Calu3 (cell line): ENCODE results near the gene MGST3. TPM values are rescaled to one million over a fixed set of nuclear protein-coding genes. Genes with fewer than 3 reads are reported as not detected.
"Not testable (repeated sequence)": the region's sequence is repeated elsewhere in the genome, so short reads cannot be mapped to it uniquely, and the experiment has no call there.

Source experiments
- BruUV-seq: library from RNA; stranded (reverse); fragments of 400-500 nt; replicated peaks from 2 replicates; lab custom pipeline; 2021; lab: Mats Ljungman, UMichigan
- CTCF ChIA-PET: fragments of 300-600 bp; sonication (Branson Sonifier 250); formaldehyde crosslinking; loops from one replicate; lab custom pipeline; 2022; ENCODE audit warnings: antibody characterized with exemption; lab: Charles Lee
- DNase-seq: peaks from one replicate; pipeline ENCODE4 v3.0.0; 2022
- H3K27ac Mint-ChIP-seq: one replicate; pipeline ENCODE4 v1.8.0; 2022; ENCODE audit warnings: mixed read lengths; ENCODE audit not compliant: unreplicated experiment
- H3K27me3 Mint-ChIP-seq: one replicate; pipeline ENCODE4 v1.8.0; 2022; ENCODE audit warnings: mixed read lengths; ENCODE audit not compliant: unreplicated experiment
- H3K36me3 Mint-ChIP-seq: one replicate; pipeline ENCODE4 v1.8.0; 2022; ENCODE audit warnings: mild to moderate bottlenecking, moderate library complexity, mixed read lengths; ENCODE audit not compliant: insufficient read depth, unreplicated experiment
- H3K4me1 Mint-ChIP-seq: one replicate; pipeline ENCODE4 v1.8.0; 2022; ENCODE audit warnings: mild to moderate bottlenecking, low read depth, mixed read lengths; ENCODE audit not compliant: unreplicated experiment
- H3K4me3 Mint-ChIP-seq: one replicate; pipeline ENCODE4 v1.8.0; 2022; ENCODE audit warnings: mild to moderate bottlenecking, low read depth, moderate library complexity, mixed read lengths; ENCODE audit not compliant: unreplicated experiment
- H3K9me3 Mint-ChIP-seq: one replicate; pipeline ENCODE4 v1.8.0; 2022; ENCODE audit warnings: low read depth, mixed read lengths; ENCODE audit not compliant: unreplicated experiment
- CTCF ChIP-seq: fragments of 200-600 bp; IDR thresholded peaks from one replicate; pipeline ENCODE4 v1.8.0; 2022; ENCODE audit warnings: antibody characterized with exemption; ENCODE audit not compliant: unreplicated experiment
- intact Hi-C: fragments of 100-400 bp; cut with micrococcal nuclease; formaldehyde crosslinking; loops from one replicate; pipeline ENCODE4 v1.10.0; 2022; ENCODE audit not compliant: unreplicated experiment
- total RNA-seq: library from RNA; stranded (reverse); gene quantifications from 2 replicates; pipeline ENCODE4 v1.2.3, GENCODE V29; 2022

MGST3 gene
- total RNA-seq, 1 experiment from 2014 or later: 136 TPM

DNA sequence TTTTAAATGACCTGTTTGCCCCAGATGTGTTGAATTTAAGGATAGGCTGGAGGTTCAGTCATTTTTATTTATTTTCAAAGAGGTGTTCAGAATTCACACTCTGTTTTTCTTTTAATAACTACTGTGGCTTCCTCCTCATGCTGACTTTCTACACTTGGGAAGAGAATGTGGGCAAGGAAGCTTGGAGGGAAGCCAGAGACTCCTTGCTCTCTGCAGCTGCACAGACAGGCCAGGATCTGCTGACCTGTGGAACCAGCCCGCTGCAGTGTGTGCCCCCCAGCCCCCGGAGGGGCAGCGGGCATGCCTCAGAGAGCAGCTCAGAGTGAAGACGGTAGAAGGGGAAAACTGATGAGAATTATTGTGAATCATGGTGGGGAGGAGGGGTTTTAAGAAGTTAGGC lies 16.9 kb downstream of the MGST3 start:
- no peak for DNase-seq
- Mint-ChIP-seq H3K9me3 (no peaks in the 10 kb centered on the region), H3K27me3 (no peaks in the 10 kb centered on the region), H3K4me3 (no peak overlapping the region), H3K36me3 (peaks cover 5% of the 10 kb centered on the region), H3K4me1 (peaks cover 32% of the 10 kb centered on the region), H3K27ac (no peak overlapping the region)
- CTCF ChIA-PET: interaction anchor here (0.7 to 1.1 kb wide), 2 partner anchors 10 to 50 kb away, joined by 3 read pairs; no protein-coding TSS in a partner anchor
- no peak for TF ChIP-seq CTCF
- no TSS peak for BruUV-seq
- intact Hi-C loops: loop anchor here (5.0 kb wide), 2 partner anchors 49 to 256 kb away; partner anchors contain the start of gene ALDH9A1

DNA sequence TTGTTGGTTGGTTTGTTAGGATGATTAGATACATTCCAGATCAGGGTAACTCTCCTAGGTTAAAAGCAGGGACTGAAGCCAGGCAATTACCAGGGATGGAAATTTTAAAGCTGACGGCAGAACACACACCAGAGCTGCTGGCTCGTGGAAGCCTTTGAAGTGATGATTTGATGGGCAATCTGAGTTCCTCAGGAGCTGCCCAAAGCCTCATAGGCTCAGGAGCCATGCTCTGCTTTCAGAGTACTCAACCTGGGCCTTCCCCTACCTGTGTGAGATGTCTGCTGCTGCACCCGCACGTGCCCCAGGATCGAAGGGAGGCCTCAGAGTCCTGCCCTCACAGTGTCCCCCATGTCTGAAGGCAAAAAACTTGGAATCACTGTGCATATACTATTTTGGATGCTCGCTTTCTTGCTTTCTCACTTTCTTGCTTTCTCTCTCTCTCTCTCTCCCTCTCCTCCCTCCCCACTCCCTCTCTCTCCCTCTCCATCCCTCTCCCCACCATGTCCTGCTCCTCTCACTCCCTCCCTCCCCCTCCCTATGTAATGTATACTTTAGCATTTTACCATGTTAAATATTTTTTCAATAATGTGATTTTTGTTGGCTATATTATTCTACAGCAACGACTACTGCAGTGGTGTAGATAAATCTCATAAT lies 18.0 kb downstream of the MGST3 start:
- intact Hi-C loops: loop anchor here (5.0 kb wide), 2 partner anchors 48 to 257 kb away; partner anchors contain the start of gene ALDH9A1
- no peaks in the 10 kb centered on the region for H3K27me3 Mint-ChIP-seq
- no peak overlapping the region for H3K27ac Mint-ChIP-seq
- no peak for TF ChIP-seq CTCF
- BruUV-seq: no TSS peak
- no peak for DNase-seq
- no peaks in the 10 kb centered on the region for H3K9me3 Mint-ChIP-seq
- no peak overlapping the region for H3K4me3 Mint-ChIP-seq
- peaks cover 5% of the 10 kb centered on the region for H3K36me3 Mint-ChIP-seq
- CTCF ChIA-PET: interaction anchor here (0.7 kb wide), 1 partner anchor 1285 kb away, joined by 3 read pairs; no protein-coding TSS in a partner anchor
- peaks cover 32% of the 10 kb centered on the region for H3K4me1 Mint-ChIP-seq

DNA sequence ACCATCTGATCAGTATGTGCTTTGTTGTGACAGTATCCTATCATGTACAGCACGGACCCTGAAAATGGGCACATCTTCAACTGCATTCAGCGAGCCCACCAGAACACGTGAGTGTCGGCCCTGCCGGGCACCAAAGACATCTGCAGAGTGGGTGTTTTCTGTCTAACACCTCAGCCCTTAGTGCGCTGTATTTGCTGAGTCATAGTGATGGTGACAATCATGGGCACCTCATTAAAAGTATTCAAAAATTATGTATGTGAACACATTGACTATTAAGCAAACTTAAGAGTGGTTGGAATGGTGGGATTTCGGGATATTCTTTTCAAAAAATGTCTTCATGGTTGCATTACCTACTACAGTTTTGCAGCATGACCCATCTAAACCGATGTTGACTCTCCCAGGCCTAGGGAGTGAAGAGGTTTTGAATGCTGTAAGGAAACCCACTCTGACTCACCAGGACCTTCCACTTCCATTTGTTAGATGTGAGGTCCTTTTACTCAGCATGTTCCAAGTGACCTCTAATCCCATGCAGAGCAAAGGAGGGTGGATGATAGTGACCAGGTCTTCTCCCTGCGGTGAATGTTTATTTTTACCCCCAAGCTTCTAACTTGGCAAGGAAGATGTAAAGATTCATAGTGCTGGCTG lies 20.1 kb downstream of the MGST3 start:
- DNase-seq: no peak
- no peak overlapping the region for H3K27ac Mint-ChIP-seq
- no peak for TF ChIP-seq CTCF
- H3K27me3 Mint-ChIP-seq: no peaks in the 10 kb centered on the region
- CTCF ChIA-PET: no interaction called here
- no peaks in the 10 kb centered on the region for H3K9me3 Mint-ChIP-seq
- peaks cover 5% of the 10 kb centered on the region for H3K36me3 Mint-ChIP-seq
- intact Hi-C loops: no loop called here
- H3K4me1 Mint-ChIP-seq: peaks cover 22% of the 10 kb centered on the region
- no TSS peak for BruUV-seq
- no peak overlapping the region for H3K4me3 Mint-ChIP-seq

DNA sequence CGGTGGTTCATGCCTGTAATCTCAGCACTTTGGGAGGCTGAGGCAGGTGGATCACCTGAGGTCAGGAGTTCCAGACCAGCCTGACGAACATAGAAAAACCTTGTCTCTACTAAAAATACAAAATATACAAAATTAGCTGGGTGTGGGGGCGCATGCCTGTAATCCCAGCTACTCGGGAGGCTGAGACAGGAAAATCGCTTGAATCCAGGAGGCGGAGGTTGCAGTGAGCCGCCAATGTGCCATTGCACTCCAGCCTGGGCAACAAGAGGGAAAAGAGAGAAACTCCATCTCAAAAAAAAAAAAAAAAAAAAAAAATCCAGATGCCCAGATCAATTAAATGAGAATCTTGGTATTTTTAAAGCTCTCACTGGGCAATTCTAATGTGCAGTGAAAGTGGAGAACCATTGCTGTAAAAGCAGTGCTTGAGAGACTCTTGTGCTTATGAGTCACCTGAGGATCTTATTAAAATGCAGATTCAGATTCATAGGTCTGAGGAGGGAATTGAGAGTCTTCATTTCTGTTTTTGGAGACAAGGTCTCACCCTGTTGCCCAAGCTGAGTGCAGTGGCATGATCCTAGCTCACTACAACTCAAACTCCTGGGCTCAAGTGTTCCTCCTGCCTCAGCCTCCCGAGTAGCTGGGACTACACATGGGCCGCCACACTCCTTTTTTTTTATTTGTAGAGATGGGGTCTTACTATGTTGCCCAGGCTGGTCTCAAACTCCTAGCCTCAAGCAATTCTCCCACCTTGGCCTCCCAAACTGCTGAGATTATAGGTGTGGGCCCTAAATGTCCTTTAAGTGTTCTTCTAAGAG lies 27.9 kb downstream of the MGST3 start:
- H3K27ac Mint-ChIP-seq, intact Hi-C loops, DNase-seq, H3K4me3 Mint-ChIP-seq, H3K27me3 Mint-ChIP-seq, H3K9me3 Mint-ChIP-seq, H3K4me1 Mint-ChIP-seq, BruUV-seq: not testable (repeated sequence)
- CTCF ChIA-PET: interaction anchor here (1.2 kb wide), 1 partner anchor 530 kb away, joined by 4 read pairs; no protein-coding TSS in a partner anchor
- peaks cover 19% of the 10 kb centered on the region for H3K36me3 Mint-ChIP-seq
